ENCODE results near the gene PPP1R37.
"Not testable (repeated sequence)": the region's sequence is repeated elsewhere in the genome, so short reads cannot be mapped to it uniquely, and the experiment has no call there.

Gene PPP1R37

DNA sequence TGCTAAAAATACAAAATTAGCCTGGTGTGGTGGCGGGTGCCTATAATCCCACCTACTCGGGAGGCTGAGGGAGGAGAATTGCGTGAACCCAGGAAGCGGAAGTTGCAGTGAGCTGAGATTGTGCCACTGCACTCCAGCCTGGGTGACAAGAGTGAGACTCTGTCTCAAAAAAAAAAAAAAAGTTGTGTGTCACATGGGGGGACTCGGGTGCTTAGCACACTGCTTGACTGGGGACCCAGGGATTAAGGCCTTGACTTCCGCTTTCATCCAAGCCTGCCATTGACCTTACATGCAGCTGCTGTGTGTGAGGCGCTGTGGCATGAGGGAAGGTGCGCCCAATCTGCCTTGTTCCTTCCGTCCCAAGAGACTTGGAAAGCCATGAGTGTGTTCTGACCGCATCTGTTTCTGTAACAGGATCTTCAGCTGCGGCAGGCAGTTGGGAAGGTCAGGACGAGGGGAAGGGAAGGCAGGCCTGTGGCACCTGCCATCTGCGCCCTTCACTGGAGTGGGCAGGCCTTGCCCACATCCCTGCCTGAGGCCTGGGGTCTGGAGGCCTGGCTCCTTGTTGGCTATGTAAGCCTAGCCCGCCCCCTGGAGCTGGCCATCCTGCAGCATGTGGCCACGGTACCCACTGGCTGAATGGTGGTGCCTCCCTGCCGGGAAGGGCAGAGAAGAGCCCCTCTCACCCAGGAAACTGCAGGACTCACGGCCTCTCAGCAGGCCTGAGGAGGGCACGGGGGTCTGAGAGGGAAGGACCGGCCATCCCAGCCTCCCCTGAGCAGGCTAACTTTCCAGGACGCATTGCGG is 23.0 kb downstream of the PPP1R37 start:
- DNase-seq (ENCODE audit: low spot score) = no peak

DNA sequence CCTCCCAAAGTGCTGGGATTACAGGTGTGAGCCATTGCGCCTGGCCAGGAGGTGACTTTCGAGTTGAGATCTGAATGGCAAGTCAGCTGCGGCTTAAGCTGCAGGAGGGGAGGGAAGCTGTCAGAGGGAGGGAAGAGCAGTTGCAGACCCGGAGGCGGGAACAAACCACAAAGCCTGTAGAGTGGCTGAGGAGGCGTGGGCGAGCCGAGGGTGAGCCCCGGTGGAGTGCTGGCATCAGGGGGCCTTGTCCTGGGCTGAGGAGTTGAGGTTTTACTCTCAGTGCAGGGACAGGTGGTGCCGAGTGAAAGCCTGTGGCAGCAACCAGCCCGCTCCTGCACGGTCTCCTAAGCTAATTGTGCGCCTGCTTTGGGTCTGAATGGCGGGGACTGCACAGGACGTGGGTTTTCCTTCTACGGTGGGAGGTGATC is 24.2 kb downstream of the PPP1R37 start:
- no peak for DNase-seq (ENCODE audit: low spot score)

DNA sequence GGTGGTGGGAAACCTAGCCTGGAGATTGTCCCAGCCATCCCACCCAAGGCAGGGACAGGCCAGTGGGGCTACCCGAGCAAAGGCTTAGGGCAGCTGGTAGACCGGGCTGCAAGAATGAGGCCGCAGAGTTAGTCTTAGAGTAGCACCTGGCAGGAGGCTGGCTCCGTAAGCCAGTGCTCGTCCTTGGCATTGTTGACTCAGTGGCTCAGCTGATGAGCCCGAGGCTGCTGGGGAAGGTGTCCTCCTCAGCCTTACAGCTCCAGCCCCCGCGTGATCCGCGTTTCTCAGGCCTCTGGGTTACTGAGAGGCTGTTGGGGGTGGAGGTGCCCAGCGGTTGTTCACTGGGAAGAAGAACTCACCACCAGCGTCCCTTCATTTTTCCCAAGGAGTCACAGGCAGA is 24.7 kb downstream of the PPP1R37 start:
- no peak for DNase-seq (ENCODE audit: low spot score)

DNA sequence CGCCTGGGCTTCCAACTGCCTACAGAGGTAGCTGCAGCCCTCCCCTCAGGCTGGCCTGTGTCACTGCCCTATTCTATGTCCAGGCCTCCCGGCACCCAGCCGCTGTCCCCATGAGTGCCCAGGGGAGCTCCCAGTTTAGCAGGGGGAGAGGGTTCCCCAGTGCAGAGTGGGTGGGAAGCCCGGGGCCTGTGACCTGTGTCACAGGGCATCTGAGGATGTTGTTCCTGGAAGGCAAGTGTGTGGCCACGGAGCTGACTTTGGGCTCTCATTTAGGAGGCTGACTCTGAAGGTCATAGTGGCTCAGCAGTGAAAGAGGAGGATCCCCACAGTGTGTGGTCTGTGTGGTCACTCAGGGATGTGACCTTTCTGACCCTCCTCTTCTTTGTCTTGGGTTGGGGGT is 25.1 kb downstream of the PPP1R37 start:
- no peak for DNase-seq (ENCODE audit: low spot score)

DNA sequence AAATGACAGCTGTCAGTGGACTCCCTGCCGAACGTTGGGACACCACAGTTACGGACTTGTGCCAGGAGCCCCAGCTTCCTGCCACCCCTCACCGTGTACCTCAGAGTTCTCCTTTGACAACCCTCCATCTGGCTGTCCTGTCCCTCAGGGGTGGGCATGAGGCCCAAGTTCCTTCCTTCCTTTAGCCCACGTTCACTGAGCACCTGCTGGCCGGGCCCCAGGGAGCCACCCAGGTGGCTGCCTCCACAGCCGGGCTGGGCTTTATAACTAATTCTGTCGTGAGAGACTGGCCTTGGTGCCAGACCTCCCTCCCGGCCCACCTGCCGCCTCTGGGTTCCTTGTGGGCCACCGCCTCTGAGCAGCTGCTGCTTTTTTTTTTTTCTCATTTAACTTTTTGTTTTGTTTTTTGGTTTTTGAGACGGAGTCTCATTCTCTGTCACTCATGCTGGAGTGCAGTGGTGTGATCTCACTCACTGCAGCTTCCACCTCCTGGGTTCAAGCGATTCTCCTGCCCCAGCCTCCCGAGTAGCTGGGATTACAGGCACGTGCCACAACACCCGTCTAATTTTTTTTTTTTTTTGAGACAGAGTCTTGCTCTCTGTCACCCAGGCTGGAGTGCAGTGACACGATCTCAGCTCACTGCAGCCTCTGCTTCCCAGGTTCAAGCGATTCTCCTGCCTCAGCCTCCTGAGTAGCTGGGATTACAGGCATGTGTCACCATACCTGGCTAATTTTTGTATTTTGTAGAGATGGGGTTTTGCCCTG is 25.8 kb downstream of the PPP1R37 start:
- DNase-seq (ENCODE audit: low spot score) = not testable (repeated sequence)

- DNase-seq (ENCODE audit: low spot score) = no peak
Measured at GRCh38 chr19:45119582-45119981, 26.6 kb downstream of the PPP1R37 start.

GRCh38 chr19:45121827-45122345 is 28.9 kb downstream of the PPP1R37 start:
- no peak for DNase-seq (ENCODE audit: low spot score)

DNA sequence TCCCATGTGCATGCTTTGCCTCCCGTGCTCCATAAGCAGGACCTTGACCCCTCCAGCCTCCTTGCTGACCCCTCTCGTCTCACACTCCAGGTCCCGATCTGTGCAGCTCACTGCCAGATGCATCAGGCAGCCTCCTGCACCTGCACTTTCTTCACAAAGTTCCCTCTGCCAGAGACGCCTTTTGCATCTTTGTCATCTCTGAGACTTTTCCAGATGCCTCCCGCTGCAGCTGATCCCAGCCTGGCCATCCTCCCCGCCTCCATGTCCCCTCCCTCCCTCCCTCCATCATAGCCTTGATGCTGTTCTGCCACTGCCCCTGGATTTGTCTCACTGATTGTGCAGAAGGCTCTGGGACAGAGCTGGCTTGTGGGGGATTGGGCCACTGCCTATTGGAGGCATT is 29.9 kb downstream of the PPP1R37 start:
- no peak for DNase-seq (ENCODE audit: low spot score)

GRCh38 chr19:45123440-45123850 is 30.5 kb downstream of the PPP1R37 start:
- no peak for DNase-seq (ENCODE audit: low spot score)

GRCh38 chr19:45124021-45124420 is 31.0 kb downstream of the PPP1R37 start:
- no peak for DNase-seq (ENCODE audit: low spot score)

- DNase-seq (ENCODE audit: low spot score) = no peak
Measured at GRCh38 chr19:45125360-45125759, 32.4 kb downstream of the PPP1R37 start.

GRCh38 chr19:45125975-45126493 is 33.1 kb downstream of the PPP1R37 start:
- peak; percentile 62 for DNase-seq (ENCODE audit: low spot score)

DNA sequence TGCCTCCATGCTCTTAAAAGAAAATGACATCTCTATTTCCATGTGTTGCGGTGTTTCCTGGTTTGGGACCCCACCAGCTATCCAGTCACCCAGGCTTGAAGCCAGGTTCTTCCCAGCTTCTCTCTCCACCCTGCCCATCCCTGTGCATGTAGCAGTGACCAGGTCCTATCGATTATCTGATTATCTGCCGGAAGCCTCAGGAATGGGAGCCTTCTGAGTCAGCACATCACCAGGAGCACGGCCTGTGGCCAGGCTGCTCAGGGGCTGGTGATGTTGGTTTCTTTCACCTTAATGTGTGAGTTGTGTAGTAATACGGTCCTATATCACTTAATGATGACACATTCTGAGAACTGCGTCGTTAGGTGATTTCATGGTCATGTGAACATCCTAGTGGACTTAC is 33.7 kb downstream of the PPP1R37 start:
- no peak for DNase-seq (ENCODE audit: low spot score)

DNA sequence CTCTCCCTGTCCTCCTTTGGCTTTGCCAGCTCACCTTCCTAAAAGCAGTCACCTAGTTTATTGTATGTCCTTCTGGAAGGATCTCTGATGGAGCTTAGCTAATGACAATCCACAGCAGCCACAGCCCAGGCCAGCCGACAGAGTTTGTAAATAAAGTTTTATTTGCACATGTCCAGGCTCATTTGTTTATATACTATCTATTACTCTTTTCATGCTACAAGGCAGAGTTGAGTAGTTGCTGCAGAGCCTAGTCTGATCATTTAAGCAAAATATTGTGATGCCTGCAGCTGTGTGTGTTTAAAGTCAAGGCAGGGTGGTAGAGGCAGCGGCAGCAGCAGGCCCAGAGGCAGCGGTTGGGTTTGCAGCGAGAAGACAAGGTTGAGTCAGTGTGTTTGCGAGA is 35.2 kb downstream of the PPP1R37 start:
- no peak for DNase-seq (ENCODE audit: low spot score)

DNA sequence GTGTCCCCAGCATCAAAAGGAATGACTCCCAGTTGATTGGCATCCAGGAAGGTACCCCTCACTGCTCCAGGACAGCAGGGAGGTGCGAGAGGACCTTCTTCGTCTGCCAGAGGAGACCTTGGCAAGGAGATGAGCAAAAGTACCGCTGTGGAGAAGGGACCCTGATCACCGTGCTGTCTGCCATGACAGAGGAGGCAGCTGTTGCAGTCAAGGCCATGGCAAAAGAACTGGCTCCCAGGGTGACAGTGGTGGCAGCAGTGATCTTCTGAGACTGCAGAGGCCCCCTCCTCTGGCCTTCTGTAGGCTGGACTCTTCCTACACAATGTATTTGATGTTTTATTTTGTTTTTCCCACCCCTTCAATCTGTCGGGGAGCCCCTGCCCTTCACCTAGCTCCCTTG is 35.8 kb downstream of the PPP1R37 start:
- no peak for DNase-seq (ENCODE audit: low spot score)

- DNase-seq (ENCODE audit: low spot score) = no peak
Measured at GRCh38 chr19:45130236-45130635, 37.3 kb downstream of the PPP1R37 start.

GRCh38 chr19:45130888-45131615 is 38.1 kb downstream of the PPP1R37 start:
- no peak for DNase-seq (ENCODE audit: low spot score)

DNA sequence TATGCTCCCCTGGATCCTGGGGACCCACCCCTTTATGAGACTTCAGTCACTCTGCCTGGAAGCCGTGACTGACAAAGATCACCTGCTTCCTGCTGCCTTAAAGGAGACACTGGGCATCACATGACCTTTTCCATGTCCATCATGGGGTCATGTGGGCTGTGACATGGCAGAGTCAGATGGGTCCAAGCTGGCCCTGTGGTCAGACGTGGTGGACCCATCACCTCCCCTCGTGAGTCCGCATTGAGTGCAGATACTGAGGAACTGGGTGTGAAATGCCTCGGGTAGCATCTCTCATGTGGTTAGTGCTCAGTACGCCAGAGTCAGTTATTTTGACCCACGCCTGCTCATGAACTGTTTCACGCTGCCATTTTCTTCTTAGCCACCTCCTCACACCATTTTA is 40.7 kb downstream of the PPP1R37 start:
- no peak for DNase-seq (ENCODE audit: low spot score)

- DNase-seq (ENCODE audit: low spot score) = no peak
Measured at GRCh38 chr19:45135176-45135885, 42.4 kb downstream of the PPP1R37 start.

DNA sequence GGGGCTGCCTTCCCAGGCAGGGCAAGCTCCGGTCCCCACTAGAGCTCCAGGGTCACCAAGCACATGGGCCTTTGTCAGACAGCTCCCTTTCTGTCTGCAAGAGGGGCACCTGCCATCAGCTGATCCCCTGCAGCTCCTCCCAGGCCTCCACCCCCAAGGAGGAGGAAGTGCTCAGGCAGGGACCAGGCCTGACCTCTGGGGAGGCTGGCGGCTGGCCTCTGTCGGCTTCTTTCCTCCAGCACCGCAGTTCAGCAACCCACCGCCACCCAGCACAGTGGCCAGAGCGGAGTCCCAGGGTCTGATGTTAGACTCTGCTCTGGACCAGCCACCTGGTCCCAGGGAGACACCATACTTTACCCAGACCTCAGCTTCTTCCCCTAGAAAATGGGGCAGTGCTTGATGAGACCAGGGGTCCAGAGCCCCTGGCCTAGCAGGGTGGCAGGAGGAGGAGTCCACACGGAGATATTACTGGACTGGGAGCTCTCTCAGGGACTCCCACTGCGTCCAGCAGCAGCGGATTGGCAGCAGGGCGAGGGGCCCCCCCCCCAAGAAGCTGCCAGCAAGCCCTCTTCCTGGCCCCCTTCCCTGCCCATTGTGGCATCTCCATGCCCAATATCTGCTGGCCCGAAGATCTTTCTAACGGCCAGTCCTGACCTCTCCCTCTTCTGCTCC is 43.7 kb downstream of the PPP1R37 start:
- no peak for DNase-seq (ENCODE audit: low spot score)

- no peak for DNase-seq (ENCODE audit: low spot score)
Measured at GRCh38 chr19:45137179-45137761, 44.3 kb downstream of the PPP1R37 start.

All from AG08395 (cell line).